Astrocyte of the hippocampus (primary cell): ENCODE measurements around the gene LINGO1.
A peak's percentile ranks its signal among the peaks of the same experiment; 100 is the strongest.

Experiments used
- DNase-seq: peaks from one replicate; pipeline ENCODE4 v3.0.0; 2011; ENCODE audit warnings: low read depth, low spot score

LINGO1 gene

GRCh38 chr15:77596821-77597803 lies 35.6 kb downstream of the LINGO1 start:
- no peak for DNase-seq

GRCh38 chr15:77595231-77595630 lies 37.5 kb downstream of the LINGO1 start:
- no peak for DNase-seq

GRCh38 chr15:77592758-77593157 lies 40.0 kb downstream of the LINGO1 start:
- no peak for DNase-seq

- DNase-seq, result no peak
Measured at GRCh38 chr15:77591968-77592613, 40.6 kb downstream of the LINGO1 start.

- DNase-seq, result peak; percentile 62
Measured at GRCh38 chr15:77589839-77590238, 42.9 kb downstream of the LINGO1 start.

GRCh38 chr15:77588126-77588525 lies 44.6 kb downstream of the LINGO1 start:
- DNase-seq, result no peak

GRCh38 chr15:77584691-77585090 lies 48.0 kb downstream of the LINGO1 start:
- DNase-seq, result no peak

- DNase-seq, result no peak
Measured at GRCh38 chr15:77584201-77584600, 48.5 kb downstream of the LINGO1 start.

GRCh38 chr15:77582763-77583162 lies 49.9 kb downstream of the LINGO1 start:
- no peak for DNase-seq

- no peak for DNase-seq
Measured at GRCh38 chr15:77581896-77582569, 50.7 kb downstream of the LINGO1 start.

- peak; percentile 39 for DNase-seq
Measured at GRCh38 chr15:77580996-77581682, 51.6 kb downstream of the LINGO1 start.

GRCh38 chr15:77579498-77580188 lies 53.1 kb downstream of the LINGO1 start:
- no peak for DNase-seq

- no peak for DNase-seq
Measured at GRCh38 chr15:77578641-77579372, 53.9 kb downstream of the LINGO1 start.

- peak; percentile 22 for DNase-seq
Measured at GRCh38 chr15:77577366-77577950, 55.3 kb downstream of the LINGO1 start.

- DNase-seq, result no peak
Measured at GRCh38 chr15:77576538-77576937, 56.2 kb downstream of the LINGO1 start.

- no peak for DNase-seq
Measured at GRCh38 chr15:77575203-77575934, 57.3 kb downstream of the LINGO1 start.

GRCh38 chr15:77574521-77575202 lies 58.0 kb downstream of the LINGO1 start:
- no peak for DNase-seq

GRCh38 chr15:77573802-77574201 lies 58.9 kb downstream of the LINGO1 start:
- DNase-seq, result no peak

- DNase-seq, result no peak
Measured at GRCh38 chr15:77572186-77572585, 60.5 kb downstream of the LINGO1 start.
